Suprapubic skin (tissue), 3 donors: ENCODE results near the gene PTPRN2.

Experiments used
- CTCF ChIP-seq, 2 donors: fragments of 200-600 bp in 1 of 2; fragments of 450-650 bp in 1 of 2; sonication (generic) in 1 of 2; IDR thresholded peaks; one replicate each; pipeline ENCODE4 v1.5.1; 2016 to 2019; ENCODE audit warnings: antibody characterized with exemption in 2 of 2, mild to moderate bottlenecking in 1 of 2, moderate library complexity in 1 of 2
- POLR2AphosphoS5 ChIP-seq, 3 donors: sonication (generic); formaldehyde crosslinking; IDR thresholded peaks; one replicate each; pipeline ENCODE4 v1.6.1; 2017; ENCODE audit warnings: antibody characterized with exemption in 3 of 3

- TF ChIP-seq CTCF (IDR thresholded peaks at IDR 0.05) (no peak), POLR2AphosphoS5 (IDR thresholded peaks at IDR 0.05) (no peak)
These were observed 952.0 kb downstream of the PTPRN2 start for GRCh38 chr7:157635669-157636068.
